ENCODE results near the gene POU6F2.

Gene POU6F2

GRCh38 chr7:38977685-38978084 is at the start of gene POU6F2:
Gene POU6F2 (plus strand): TSS chr7:38977909. CDS start chr7:38977954, 45 bp downstream.
- H3K9me3 ChIP-seq (ENCODE audit: control insufficient read depth in 2 of 2, low read length in 2 of 2): no peaks in the 10 kb centered on the region
- H3K4me3 ChIP-seq (ENCODE audit: low read length in 2 of 2): no peak within 1 kb of the TSS
- no peak within 1 kb of the TSS for H3K27ac ChIP-seq (ENCODE audit: low read length)
- no peaks in the 10 kb centered on the region for H3K4me1 ChIP-seq (ENCODE audit: control insufficient read depth, insufficient read depth, low read length)
- no peaks in the 10 kb centered on the region for H3K36me3 ChIP-seq (ENCODE audit: control insufficient read depth in 2 of 2, insufficient read depth in 2 of 2, low read length in 2 of 2)
- peaks cover 3 to 11% of the 10 kb centered on the region in 2 donors for H3K27me3 ChIP-seq (ENCODE audit: control insufficient read depth in 1 of 2, insufficient read depth in 2 of 2, low read length in 2 of 2)
- H3K9ac ChIP-seq (ENCODE audit: low read length in 2 of 2): no peak within 1 kb of the TSS

GRCh38 chr7:38928506-38928905 is 49.2 kb upstream of the POU6F2 start:
- Histone ChIP-seq H3K27me3 (ENCODE audit: control insufficient read depth in 1 of 2, insufficient read depth in 2 of 2, low read length in 2 of 2) (no peaks in the 10 kb centered on the region), H3K4me3 (ENCODE audit: low read length in 2 of 2) (no peak overlapping the region), H3K36me3 (ENCODE audit: control insufficient read depth in 2 of 2, insufficient read depth in 2 of 2, low read length in 2 of 2) (no peaks in the 10 kb centered on the region), H3K27ac (ENCODE audit: low read length) (no peak overlapping the region), H3K4me1 (ENCODE audit: control insufficient read depth, insufficient read depth, low read length) (no peaks in the 10 kb centered on the region), H3K9ac (ENCODE audit: low read length in 2 of 2) (no peak overlapping the region), H3K9me3 (ENCODE audit: control insufficient read depth in 2 of 2, low read length in 2 of 2) (no peaks in the 10 kb centered on the region)

GRCh38 chr7:38929460-38930171 is 48.1 kb upstream of the POU6F2 start:
- no peak overlapping the region for H3K27ac ChIP-seq (ENCODE audit: low read length)
- no peaks in the 10 kb centered on the region for H3K36me3 ChIP-seq (ENCODE audit: control insufficient read depth in 2 of 2, insufficient read depth in 2 of 2, low read length in 2 of 2)
- H3K9me3 ChIP-seq (ENCODE audit: control insufficient read depth in 2 of 2, low read length in 2 of 2): no peaks in the 10 kb centered on the region
- no peaks in the 10 kb centered on the region for H3K27me3 ChIP-seq (ENCODE audit: control insufficient read depth in 1 of 2, insufficient read depth in 2 of 2, low read length in 2 of 2)
- H3K9ac ChIP-seq (ENCODE audit: low read length in 2 of 2): no peak overlapping the region
- H3K4me1 ChIP-seq (ENCODE audit: control insufficient read depth, insufficient read depth, low read length): no peaks in the 10 kb centered on the region
- no peak overlapping the region for H3K4me3 ChIP-seq (ENCODE audit: low read length in 2 of 2)

GRCh38 chr7:38932509-38933168 is 45.1 kb upstream of the POU6F2 start:
- Histone ChIP-seq H3K4me1 (ENCODE audit: control insufficient read depth, insufficient read depth, low read length) (no peaks in the 10 kb centered on the region), H3K27ac (ENCODE audit: low read length) (no peak overlapping the region), H3K9ac (ENCODE audit: low read length in 2 of 2) (no peak overlapping the region), H3K9me3 (ENCODE audit: control insufficient read depth in 2 of 2, low read length in 2 of 2) (no peaks in the 10 kb centered on the region), H3K36me3 (ENCODE audit: control insufficient read depth in 2 of 2, insufficient read depth in 2 of 2, low read length in 2 of 2) (no peaks in the 10 kb centered on the region), H3K4me3 (ENCODE audit: low read length in 2 of 2) (no peak overlapping the region), H3K27me3 (ENCODE audit: control insufficient read depth in 1 of 2, insufficient read depth in 2 of 2, low read length in 2 of 2) (no peaks in the 10 kb centered on the region)

- H3K27ac ChIP-seq (ENCODE audit: low read length): no peak overlapping the region
- H3K4me3 ChIP-seq (ENCODE audit: low read length in 2 of 2): no peak overlapping the region
- no peak overlapping the region for H3K9ac ChIP-seq (ENCODE audit: low read length in 2 of 2)
- no peaks in the 10 kb centered on the region for H3K4me1 ChIP-seq (ENCODE audit: control insufficient read depth, insufficient read depth, low read length)
- H3K36me3 ChIP-seq (ENCODE audit: control insufficient read depth in 2 of 2, insufficient read depth in 2 of 2, low read length in 2 of 2): no peaks in the 10 kb centered on the region
- no peaks in the 10 kb centered on the region for H3K27me3 ChIP-seq (ENCODE audit: control insufficient read depth in 1 of 2, insufficient read depth in 2 of 2, low read length in 2 of 2)
- no peaks in the 10 kb centered on the region for H3K9me3 ChIP-seq (ENCODE audit: control insufficient read depth in 2 of 2, low read length in 2 of 2)
Observed at GRCh38 chr7:38934051-38934450, 43.7 kb upstream of the POU6F2 start.

GRCh38 chr7:38934536-38934935 is 43.2 kb upstream of the POU6F2 start:
- Histone ChIP-seq H3K9ac (ENCODE audit: low read length in 2 of 2) (no peak overlapping the region), H3K27me3 (ENCODE audit: control insufficient read depth in 1 of 2, insufficient read depth in 2 of 2, low read length in 2 of 2) (no peaks in the 10 kb centered on the region), H3K4me3 (ENCODE audit: low read length in 2 of 2) (no peak overlapping the region), H3K36me3 (ENCODE audit: control insufficient read depth in 2 of 2, insufficient read depth in 2 of 2, low read length in 2 of 2) (no peaks in the 10 kb centered on the region), H3K9me3 (ENCODE audit: control insufficient read depth in 2 of 2, low read length in 2 of 2) (no peaks in the 10 kb centered on the region), H3K27ac (ENCODE audit: low read length) (no peak overlapping the region), H3K4me1 (ENCODE audit: control insufficient read depth, insufficient read depth, low read length) (no peaks in the 10 kb centered on the region)

- Histone ChIP-seq H3K27me3 (ENCODE audit: control insufficient read depth in 1 of 2, insufficient read depth in 2 of 2, low read length in 2 of 2) (no peaks in the 10 kb centered on the region), H3K36me3 (ENCODE audit: control insufficient read depth in 2 of 2, insufficient read depth in 2 of 2, low read length in 2 of 2) (no peaks in the 10 kb centered on the region), H3K27ac (ENCODE audit: low read length) (no peak overlapping the region), H3K9ac (ENCODE audit: low read length in 2 of 2) (no peak overlapping the region), H3K9me3 (ENCODE audit: control insufficient read depth in 2 of 2, low read length in 2 of 2) (no peaks in the 10 kb centered on the region), H3K4me1 (ENCODE audit: control insufficient read depth, insufficient read depth, low read length) (no peaks in the 10 kb centered on the region), H3K4me3 (ENCODE audit: low read length in 2 of 2) (no peak overlapping the region)
Observed at GRCh38 chr7:38936641-38937040, 41.1 kb upstream of the POU6F2 start.

- Histone ChIP-seq H3K27ac (ENCODE audit: low read length) (no peak overlapping the region), H3K4me1 (ENCODE audit: control insufficient read depth, insufficient read depth, low read length) (no peaks in the 10 kb centered on the region), H3K9me3 (ENCODE audit: control insufficient read depth in 2 of 2, low read length in 2 of 2) (no peaks in the 10 kb centered on the region), H3K4me3 (ENCODE audit: low read length in 2 of 2) (no peak overlapping the region), H3K36me3 (ENCODE audit: control insufficient read depth in 2 of 2, insufficient read depth in 2 of 2, low read length in 2 of 2) (no peaks in the 10 kb centered on the region), H3K9ac (ENCODE audit: low read length in 2 of 2) (no peak overlapping the region), H3K27me3 (ENCODE audit: control insufficient read depth in 1 of 2, insufficient read depth in 2 of 2, low read length in 2 of 2) (no peaks in the 10 kb centered on the region)
Observed at GRCh38 chr7:38938001-38938485, 39.7 kb upstream of the POU6F2 start.

- Histone ChIP-seq H3K27ac (ENCODE audit: low read length) (no peak overlapping the region), H3K4me3 (ENCODE audit: low read length in 2 of 2) (no peak overlapping the region), H3K9me3 (ENCODE audit: control insufficient read depth in 2 of 2, low read length in 2 of 2) (no peaks in the 10 kb centered on the region), H3K36me3 (ENCODE audit: control insufficient read depth in 2 of 2, insufficient read depth in 2 of 2, low read length in 2 of 2) (no peaks in the 10 kb centered on the region), H3K9ac (ENCODE audit: low read length in 2 of 2) (no peak overlapping the region), H3K27me3 (ENCODE audit: control insufficient read depth in 1 of 2, insufficient read depth in 2 of 2, low read length in 2 of 2) (no peaks in the 10 kb centered on the region), H3K4me1 (ENCODE audit: control insufficient read depth, insufficient read depth, low read length) (no peaks in the 10 kb centered on the region)
Observed at GRCh38 chr7:38938589-38938988, 39.1 kb upstream of the POU6F2 start.

- Histone ChIP-seq H3K27me3 (ENCODE audit: control insufficient read depth in 1 of 2, insufficient read depth in 2 of 2, low read length in 2 of 2) (no peaks in the 10 kb centered on the region), H3K9ac (ENCODE audit: low read length in 2 of 2) (no peak overlapping the region), H3K27ac (ENCODE audit: low read length) (no peak overlapping the region), H3K4me1 (ENCODE audit: control insufficient read depth, insufficient read depth, low read length) (no peaks in the 10 kb centered on the region), H3K9me3 (ENCODE audit: control insufficient read depth in 2 of 2, low read length in 2 of 2) (no peaks in the 10 kb centered on the region), H3K4me3 (ENCODE audit: low read length in 2 of 2) (no peak overlapping the region), H3K36me3 (ENCODE audit: control insufficient read depth in 2 of 2, insufficient read depth in 2 of 2, low read length in 2 of 2) (no peaks in the 10 kb centered on the region)
Observed at GRCh38 chr7:38940774-38941173, 36.9 kb upstream of the POU6F2 start.

- no peaks in the 10 kb centered on the region for H3K27me3 ChIP-seq (ENCODE audit: control insufficient read depth in 1 of 2, insufficient read depth in 2 of 2, low read length in 2 of 2)
- H3K4me1 ChIP-seq (ENCODE audit: control insufficient read depth, insufficient read depth, low read length): no peaks in the 10 kb centered on the region
- H3K9ac ChIP-seq (ENCODE audit: low read length in 2 of 2): no peak overlapping the region
- H3K4me3 ChIP-seq (ENCODE audit: low read length in 2 of 2): no peak overlapping the region
- no peak overlapping the region for H3K27ac ChIP-seq (ENCODE audit: low read length)
- no peaks in the 10 kb centered on the region for H3K36me3 ChIP-seq (ENCODE audit: control insufficient read depth in 2 of 2, insufficient read depth in 2 of 2, low read length in 2 of 2)
- no peaks in the 10 kb centered on the region for H3K9me3 ChIP-seq (ENCODE audit: control insufficient read depth in 2 of 2, low read length in 2 of 2)
Observed at GRCh38 chr7:38942431-38943051, 35.2 kb upstream of the POU6F2 start.
